D721Med (cell line): Measurements from ENCODE around the gene ARHGAP24.

Source experiments
- DNase-seq: peaks from one replicate; pipeline ENCODE4 v3.0.0; 2011; ENCODE audit warnings: low spot score; ENCODE audit not compliant: insufficient read length
- FAIRE-seq: peaks from 2 replicates; lab custom pipeline; 2011; peaks lifted over from hg19 to GRCh38; lab: Jason Lieb, UNC
- TF ChIP-seq, protein P1 (sequence below): IDR thresholded peaks from 2 replicates; pipeline ENCODE4 v1.5.1; 2012; ENCODE audit warnings: mild to moderate bottlenecking, control low read depth; ENCODE audit not compliant: insufficient read depth; ENCODE audit errors: missing control alignments

The ARHGAP24 gene

DNA sequence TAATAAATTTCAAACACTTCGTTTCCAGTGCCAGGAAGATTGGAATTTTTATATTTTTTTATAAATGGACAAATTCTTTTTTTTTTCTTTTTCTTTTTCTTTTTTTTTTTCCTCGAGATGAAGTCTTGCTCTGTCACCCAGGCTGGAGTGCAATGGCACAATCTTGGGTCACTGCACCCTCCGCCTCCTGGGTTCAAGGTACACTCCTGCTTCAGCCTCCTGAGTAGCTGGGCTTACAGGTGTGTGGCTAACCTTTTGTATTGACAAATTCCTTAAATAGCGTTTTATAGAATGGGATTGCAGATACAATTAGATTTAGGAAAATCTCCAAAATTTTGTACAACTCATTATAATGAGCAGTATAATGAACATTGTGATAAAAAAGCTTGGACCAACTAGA lies 328.9 kb downstream of the ARHGAP24 start:
- TF ChIP-seq, protein P1, sequence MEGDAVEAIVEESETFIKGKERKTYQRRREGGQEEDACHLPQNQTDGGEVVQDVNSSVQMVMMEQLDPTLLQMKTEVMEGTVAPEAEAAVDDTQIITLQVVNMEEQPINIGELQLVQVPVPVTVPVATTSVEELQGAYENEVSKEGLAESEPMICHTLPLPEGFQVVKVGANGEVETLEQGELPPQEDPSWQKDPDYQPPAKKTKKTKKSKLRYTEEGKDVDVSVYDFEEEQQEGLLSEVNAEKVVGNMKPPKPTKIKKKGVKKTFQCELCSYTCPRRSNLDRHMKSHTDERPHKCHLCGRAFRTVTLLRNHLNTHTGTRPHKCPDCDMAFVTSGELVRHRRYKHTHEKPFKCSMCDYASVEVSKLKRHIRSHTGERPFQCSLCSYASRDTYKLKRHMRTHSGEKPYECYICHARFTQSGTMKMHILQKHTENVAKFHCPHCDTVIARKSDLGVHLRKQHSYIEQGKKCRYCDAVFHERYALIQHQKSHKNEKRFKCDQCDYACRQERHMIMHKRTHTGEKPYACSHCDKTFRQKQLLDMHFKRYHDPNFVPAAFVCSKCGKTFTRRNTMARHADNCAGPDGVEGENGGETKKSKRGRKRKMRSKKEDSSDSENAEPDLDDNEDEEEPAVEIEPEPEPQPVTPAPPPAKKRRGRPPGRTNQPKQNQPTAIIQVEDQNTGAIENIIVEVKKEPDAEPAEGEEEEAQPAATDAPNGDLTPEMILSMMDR = no peak
- DNase-seq = no peak
- no peak for FAIRE-seq

DNA sequence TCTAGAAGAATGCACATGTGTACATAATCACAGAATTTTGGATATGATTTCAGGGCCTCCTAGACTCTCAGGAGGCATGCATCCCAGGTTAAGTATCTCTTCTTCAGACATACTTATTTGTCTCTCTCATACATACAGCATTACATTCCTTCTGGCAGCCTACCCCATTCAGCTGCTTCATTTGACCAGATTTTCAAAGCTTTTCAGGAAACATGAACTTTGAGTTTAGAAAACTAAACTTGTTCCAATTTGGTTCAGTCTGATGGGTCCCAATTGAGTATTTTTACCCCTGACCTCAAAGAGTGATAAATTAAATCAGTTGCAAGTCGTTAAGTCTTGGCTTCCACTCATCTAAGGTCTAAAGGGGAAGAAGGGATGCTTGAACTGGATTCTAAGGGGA lies 330.9 kb downstream of the ARHGAP24 start:
- no peak for FAIRE-seq
- DNase-seq = no peak
- TF ChIP-seq, protein P1 = no peak

DNA sequence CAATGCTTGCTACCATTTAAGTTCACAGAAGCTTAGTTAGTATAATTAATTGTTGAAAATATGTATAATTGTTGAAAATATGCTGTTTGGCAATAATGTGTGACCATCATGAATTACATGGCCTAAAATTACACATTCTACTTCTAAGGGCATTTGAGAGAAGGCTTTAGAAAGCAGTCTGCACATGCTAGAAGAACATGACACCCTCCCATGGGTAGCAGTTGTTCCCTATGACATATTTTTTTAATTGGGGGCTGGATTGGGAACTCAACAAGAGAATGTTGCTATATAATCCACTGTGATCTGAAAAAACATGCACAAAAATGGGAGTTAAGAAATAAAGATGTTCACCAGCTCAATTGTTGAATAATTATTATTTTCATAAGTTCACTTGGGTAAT lies 331.4 kb downstream of the ARHGAP24 start:
- no peak for FAIRE-seq
- TF ChIP-seq, protein P1 = no peak
- DNase-seq = no peak

DNA sequence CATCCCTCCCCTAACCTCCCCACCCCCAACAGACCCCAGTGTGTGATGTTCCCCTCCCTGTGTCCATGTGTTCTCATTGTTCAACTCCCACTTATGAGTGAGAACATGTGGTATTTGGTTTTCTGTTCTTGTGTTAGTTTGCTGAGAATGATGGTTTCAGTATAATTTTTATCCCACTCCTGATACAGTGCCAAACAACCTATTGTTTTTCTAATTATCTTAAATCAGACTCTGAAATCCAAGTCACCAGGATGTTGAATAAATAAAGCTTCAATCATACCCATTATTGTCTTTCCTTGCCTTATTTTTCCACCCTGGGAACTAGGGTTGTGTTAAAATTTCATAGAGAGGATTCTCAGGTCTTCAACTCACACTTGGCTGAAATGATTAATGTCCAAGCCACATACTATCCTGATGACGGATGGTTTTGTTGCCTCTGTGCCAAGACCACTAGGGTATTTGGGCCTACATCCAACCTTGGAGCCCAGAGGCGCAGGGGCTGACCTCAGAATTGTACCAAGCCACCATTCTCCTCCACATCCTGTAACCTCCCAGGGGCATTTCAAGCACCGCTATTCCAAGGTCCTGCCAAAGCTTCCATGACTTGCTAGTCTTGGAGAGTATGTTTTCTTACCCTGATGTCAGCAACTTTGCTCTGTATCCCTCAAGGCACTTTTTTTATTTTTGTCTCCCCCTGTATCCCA lies 332.4 kb downstream of the ARHGAP24 start:
- TF ChIP-seq, protein P1 = no peak
- FAIRE-seq (no peak), DNase-seq (no peak)

DNA sequence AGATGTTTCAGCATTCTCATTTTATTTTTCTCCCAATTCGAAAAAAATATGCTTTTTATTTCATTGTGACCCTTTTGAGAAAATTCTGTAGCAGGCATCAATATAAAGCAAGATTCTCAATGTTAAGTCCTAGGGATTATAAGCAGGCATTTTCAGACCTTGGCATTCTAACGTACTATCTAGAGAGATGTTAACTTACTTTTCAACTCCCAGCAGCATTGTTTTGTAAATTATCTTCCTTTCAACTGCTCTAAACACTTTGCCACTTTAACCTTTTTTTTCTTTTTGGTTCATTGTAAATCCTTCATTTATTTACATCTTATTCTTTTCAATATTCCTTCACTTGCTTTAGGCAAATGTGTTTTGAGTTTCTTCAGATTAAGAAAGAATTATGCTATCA lies 333.2 kb downstream of the ARHGAP24 start:
- FAIRE-seq (no peak), DNase-seq (no peak)
- TF ChIP-seq, protein P1 = no peak

DNA sequence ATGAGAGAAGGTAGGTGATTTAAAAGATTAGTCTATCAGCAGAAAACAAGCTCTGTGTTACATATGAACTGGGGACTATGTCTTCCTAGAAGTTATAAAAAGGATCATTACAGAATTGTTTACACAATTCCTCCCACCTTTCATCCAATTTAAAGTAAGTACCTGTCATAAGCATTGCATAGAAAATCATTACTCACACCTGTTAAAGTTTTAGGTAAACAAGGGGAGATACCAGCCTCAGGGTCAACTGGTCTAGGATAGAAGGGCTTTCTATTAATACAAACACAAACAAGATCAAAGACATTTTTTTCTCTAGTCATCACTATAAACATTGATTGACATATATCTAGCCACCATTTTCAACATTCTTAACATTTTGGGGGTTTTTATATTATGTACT lies 333.9 kb downstream of the ARHGAP24 start:
- TF ChIP-seq, protein P1 = no peak
- DNase-seq (no peak), FAIRE-seq (no peak)

DNA sequence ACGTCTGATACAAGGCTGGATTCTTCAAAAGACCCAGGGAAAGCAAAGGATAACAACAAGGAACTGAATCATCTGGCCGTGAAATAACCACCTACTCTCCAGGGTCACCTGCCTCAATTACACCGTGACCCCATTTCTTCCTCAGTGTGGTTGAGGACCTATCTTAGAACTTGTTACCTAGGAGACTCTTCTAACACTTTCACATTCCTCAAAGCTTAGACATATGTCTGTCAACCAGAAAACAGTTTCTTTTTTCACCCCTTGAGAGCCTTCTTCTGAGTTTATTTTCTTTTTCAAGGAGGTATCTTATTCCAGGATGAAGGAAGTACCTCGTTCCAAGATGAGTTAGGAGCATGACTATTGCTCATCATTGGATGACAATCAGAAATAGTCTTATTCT lies 337.8 kb downstream of the ARHGAP24 start:
- FAIRE-seq (no peak), DNase-seq (no peak)
- TF ChIP-seq, protein P1 = no peak
